Chondrocyte (in vitro differentiated cells): ENCODE data around the gene QRFP. TPM values are rescaled to one million over a fixed set of nuclear protein-coding genes. Genes with fewer than 3 reads are reported as not detected.
A peak's percentile ranks its signal among the peaks of the same experiment; 100 is the strongest.

Experiments used
- DNase-seq: peaks from one replicate; pipeline ENCODE4 v3.0.0; 2021; ENCODE audit warnings: mixed read lengths, low spot score
- H3K27ac Mint-ChIP-seq: one replicate; pipeline ENCODE4 v1.8.0; 2021; ENCODE audit warnings: mild to moderate bottlenecking, moderate library complexity, mixed read lengths; ENCODE audit not compliant: unreplicated experiment
- H3K27me3 Mint-ChIP-seq: 2 replicates; pipeline ENCODE4 v1.8.0; 2021; ENCODE audit warnings: low read depth, mixed read lengths
- H3K36me3 Mint-ChIP-seq: 2 replicates; pipeline ENCODE4 v1.8.0; 2021; ENCODE audit warnings: low read depth, mixed read lengths
- H3K4me1 Mint-ChIP-seq: 2 replicates; pipeline ENCODE4 v1.8.0; 2021; ENCODE audit warnings: low read depth, mild to moderate bottlenecking, mixed read lengths
- H3K4me3 Mint-ChIP-seq: one replicate; pipeline ENCODE4 v1.8.0; 2021; ENCODE audit warnings: mild to moderate bottlenecking, moderate library complexity, mixed read lengths; ENCODE audit not compliant: unreplicated experiment
- H3K9me3 Mint-ChIP-seq: 2 replicates; pipeline ENCODE4 v1.8.0; 2021; ENCODE audit warnings: low read depth, mixed read lengths
- total RNA-seq: library from RNA; stranded (reverse); gene quantifications from 3 replicates; pipeline ENCODE4 v1.2.1, GENCODE V29; 2021
- TF ChIP-seq, protein P1 (sequence below): fragments of 200-600 bp; sonication (generic); IDR thresholded peaks from 2 replicates; pipeline ENCODE4 v1.5.0; 2021; ENCODE audit warnings: antibody characterized with exemption, mild to moderate bottlenecking, moderate library complexity

The QRFP gene
- total RNA-seq, 1 donor from 2014 or later, result not detected

GRCh38 chr9:130843049-130843908 lies 53.3 kb downstream of the QRFP start:
- Mint-ChIP-seq H3K36me3 (no peaks in the 10 kb centered on the region), H3K4me1 (peaks cover 92% of the 10 kb centered on the region), H3K27me3 (no peaks in the 10 kb centered on the region), H3K27ac (peak overlapping the region; percentile 78), H3K4me3 (no peak overlapping the region), H3K9me3 (no peaks in the 10 kb centered on the region)
- DNase-seq, result no peak
- TF ChIP-seq, protein P1, sequence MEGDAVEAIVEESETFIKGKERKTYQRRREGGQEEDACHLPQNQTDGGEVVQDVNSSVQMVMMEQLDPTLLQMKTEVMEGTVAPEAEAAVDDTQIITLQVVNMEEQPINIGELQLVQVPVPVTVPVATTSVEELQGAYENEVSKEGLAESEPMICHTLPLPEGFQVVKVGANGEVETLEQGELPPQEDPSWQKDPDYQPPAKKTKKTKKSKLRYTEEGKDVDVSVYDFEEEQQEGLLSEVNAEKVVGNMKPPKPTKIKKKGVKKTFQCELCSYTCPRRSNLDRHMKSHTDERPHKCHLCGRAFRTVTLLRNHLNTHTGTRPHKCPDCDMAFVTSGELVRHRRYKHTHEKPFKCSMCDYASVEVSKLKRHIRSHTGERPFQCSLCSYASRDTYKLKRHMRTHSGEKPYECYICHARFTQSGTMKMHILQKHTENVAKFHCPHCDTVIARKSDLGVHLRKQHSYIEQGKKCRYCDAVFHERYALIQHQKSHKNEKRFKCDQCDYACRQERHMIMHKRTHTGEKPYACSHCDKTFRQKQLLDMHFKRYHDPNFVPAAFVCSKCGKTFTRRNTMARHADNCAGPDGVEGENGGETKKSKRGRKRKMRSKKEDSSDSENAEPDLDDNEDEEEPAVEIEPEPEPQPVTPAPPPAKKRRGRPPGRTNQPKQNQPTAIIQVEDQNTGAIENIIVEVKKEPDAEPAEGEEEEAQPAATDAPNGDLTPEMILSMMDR, result no peak

Other genes with a start within 250 kb of the QRFP start
- 0.10 to 0.23 TPM in 2 of 3 replicates, not detected in the other for gene PRDM12, start 232.2 kb downstream of the QRFP start, total RNA-seq
- gene EXOSC2, start 203.0 kb downstream of the QRFP start, total RNA-seq, result 15.6 to 27.7 TPM (median 16.2 TPM) in 3 replicates
- 73.6 to 93.7 TPM (median 91.5 TPM) in 3 replicates for gene ABL1, start 61.6 kb downstream of the QRFP start, total RNA-seq
- gene FIBCD1, start 42.4 kb upstream of the QRFP start, total RNA-seq, result 6.8 to 81.5 TPM (median 8.3 TPM) in 3 replicates
- gene LAMC3, start 112.4 kb upstream of the QRFP start, total RNA-seq, result 0.95 to 7.3 TPM (median 1.2 TPM) in 3 replicates
- 4.1 to 33.1 TPM (median 30.1 TPM) in 3 replicates for gene AIF1L, start 199.7 kb upstream of the QRFP start, total RNA-seq
- 32.6 to 48.3 TPM (median 36.0 TPM) in 3 replicates for gene NUP214, start 228.8 kb upstream of the QRFP start, total RNA-seq